AG04449 (cell line): ENCODE data around the gene ADGRL2.

ENCODE experiments used
- CTCF ChIA-PET: fragments of 350-600 bp; formaldehyde crosslinking; extraction: SDS; loops from one replicate; lab custom pipeline; 2021; ENCODE audit warnings: antibody characterized with exemption; lab: Yijun Ruan, JAX
- POLR2A ChIA-PET: fragments of 400-600, 350-600 bp; formaldehyde crosslinking; extraction: SDS; loops from one replicate; lab custom pipeline; 2020; ENCODE audit warnings: antibody characterized with exemption, inconsistent platforms; lab: Yijun Ruan, JAX
- DNase-seq: peaks from one replicate; pipeline ENCODE4 v3.0.0-alpha.2; 2010; ENCODE audit warnings: low read depth, low spot score
- H3K4me3 ChIP-seq: 2 replicates; pipeline ENCODE4 v1.5.1; 2011; ENCODE audit warnings: low read depth, mild to moderate bottlenecking, control low read depth, low read length
- TF ChIP-seq, protein P1 (sequence below): IDR thresholded peaks from one replicate; pipeline ENCODE4 v1.5.1; 2011; ENCODE audit warnings: mild to moderate bottlenecking, moderate library complexity, low read length, control low read depth, inconsistent platforms; ENCODE audit not compliant: insufficient read depth; ENCODE audit errors: missing control alignments

The ADGRL2 gene

GRCh38 chr1:82013702-82014101, 213.0 kb downstream of the ADGRL2 start:
- CTCF ChIA-PET: no interaction called here
- TF ChIP-seq, protein P1, sequence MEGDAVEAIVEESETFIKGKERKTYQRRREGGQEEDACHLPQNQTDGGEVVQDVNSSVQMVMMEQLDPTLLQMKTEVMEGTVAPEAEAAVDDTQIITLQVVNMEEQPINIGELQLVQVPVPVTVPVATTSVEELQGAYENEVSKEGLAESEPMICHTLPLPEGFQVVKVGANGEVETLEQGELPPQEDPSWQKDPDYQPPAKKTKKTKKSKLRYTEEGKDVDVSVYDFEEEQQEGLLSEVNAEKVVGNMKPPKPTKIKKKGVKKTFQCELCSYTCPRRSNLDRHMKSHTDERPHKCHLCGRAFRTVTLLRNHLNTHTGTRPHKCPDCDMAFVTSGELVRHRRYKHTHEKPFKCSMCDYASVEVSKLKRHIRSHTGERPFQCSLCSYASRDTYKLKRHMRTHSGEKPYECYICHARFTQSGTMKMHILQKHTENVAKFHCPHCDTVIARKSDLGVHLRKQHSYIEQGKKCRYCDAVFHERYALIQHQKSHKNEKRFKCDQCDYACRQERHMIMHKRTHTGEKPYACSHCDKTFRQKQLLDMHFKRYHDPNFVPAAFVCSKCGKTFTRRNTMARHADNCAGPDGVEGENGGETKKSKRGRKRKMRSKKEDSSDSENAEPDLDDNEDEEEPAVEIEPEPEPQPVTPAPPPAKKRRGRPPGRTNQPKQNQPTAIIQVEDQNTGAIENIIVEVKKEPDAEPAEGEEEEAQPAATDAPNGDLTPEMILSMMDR: no peak

GRCh38 chr1:82015444-82015843, 214.7 kb downstream of the ADGRL2 start:
- TF ChIP-seq, protein P1: no peak
- no peak overlapping the region for H3K4me3 ChIP-seq
- POLR2A ChIA-PET: no interaction called here
- DNase-seq: no peak
- CTCF ChIA-PET: no interaction called here

More at GRCh38 chr1:82013702-82014101, 213.0 kb downstream of the ADGRL2 start:
- no peak for DNase-seq
- H3K4me3 ChIP-seq: no peak overlapping the region
- POLR2A ChIA-PET: no interaction called here

GRCh38 chr1:82018319-82018718, 217.6 kb downstream of the ADGRL2 start:
- ChIA-PET POLR2A (no interaction called here), CTCF (no interaction called here)
- DNase-seq: no peak
- no peak overlapping the region for H3K4me3 ChIP-seq
- TF ChIP-seq, protein P1: no peak

DNA sequence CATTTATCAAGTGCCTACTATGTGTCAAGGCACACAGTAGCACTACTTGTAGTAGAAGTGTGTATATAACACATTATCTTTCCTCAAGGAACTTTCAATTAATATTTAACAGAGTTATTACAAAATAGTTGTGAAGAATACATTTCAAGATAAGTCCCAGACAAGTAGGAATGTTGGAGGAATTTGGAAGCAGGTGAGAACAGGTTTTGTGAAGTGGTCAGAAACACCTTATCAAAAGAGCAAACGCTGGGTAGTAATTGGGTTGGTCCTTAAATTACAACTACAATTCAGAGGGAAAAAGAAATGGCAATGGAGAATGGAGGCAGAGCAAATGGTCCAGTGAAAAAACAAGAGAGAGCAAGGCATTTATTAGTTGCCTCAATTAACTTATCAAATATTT, 218.8 kb downstream of the ADGRL2 start:
- no peak overlapping the region for H3K4me3 ChIP-seq
- DNase-seq: no peak
- TF ChIP-seq, protein P1: no peak
- CTCF ChIA-PET: no interaction called here
- POLR2A ChIA-PET: no interaction called here

DNA sequence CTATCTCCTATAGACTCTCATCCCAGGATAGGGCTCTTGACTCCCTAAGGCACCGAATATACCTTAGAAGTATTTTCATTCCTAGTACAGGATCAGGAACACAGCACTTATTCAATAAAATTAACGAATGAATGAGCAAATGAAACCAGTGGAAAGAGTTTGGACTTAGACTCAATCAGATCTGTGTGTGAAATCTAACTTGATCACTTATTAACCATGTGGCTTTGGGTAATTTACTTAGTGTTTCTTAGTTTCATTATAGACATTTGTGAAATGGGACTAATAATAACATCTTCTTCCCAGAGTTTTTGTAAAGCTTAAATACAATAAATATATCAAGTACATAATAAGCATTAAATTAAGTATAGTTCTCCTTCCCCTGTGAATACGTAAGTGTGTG, 230.1 kb downstream of the ADGRL2 start:
- POLR2A ChIA-PET: no interaction called here
- CTCF ChIA-PET: no interaction called here
- TF ChIP-seq, protein P1: no peak
- no peak for DNase-seq
- no peak overlapping the region for H3K4me3 ChIP-seq

DNA sequence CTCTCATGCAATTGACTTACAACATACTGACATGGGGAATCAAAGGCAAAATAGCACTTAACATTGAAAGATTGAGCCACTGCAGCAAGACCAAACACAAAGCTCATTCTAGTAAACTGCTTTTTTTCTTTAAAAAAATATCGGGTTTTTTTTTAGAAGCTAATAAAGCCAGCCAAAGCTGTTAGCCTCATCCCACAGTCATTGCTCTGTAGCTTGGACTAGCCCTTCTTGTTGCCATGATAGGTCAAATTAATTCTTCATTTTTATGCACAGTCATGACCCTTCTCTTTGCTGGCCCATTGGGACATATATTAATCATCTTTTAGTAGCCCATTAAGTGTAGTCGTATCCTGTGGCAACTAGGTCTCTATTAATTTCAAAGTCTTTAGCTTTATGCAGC, 231.3 kb downstream of the ADGRL2 start:
- TF ChIP-seq, protein P1: no peak

More for the DNA sequence above, 231.3 kb downstream of the ADGRL2 start:
- H3K4me3 ChIP-seq: no peak overlapping the region
- DNase-seq: no peak
- CTCF ChIA-PET: no interaction called here
- POLR2A ChIA-PET: no interaction called here
